CD1c-positive myeloid dendritic cell (primary cell): Measurements from ENCODE around the gene CEL.
"Not testable (repeated sequence)": the region's sequence is repeated elsewhere in the genome, so short reads cannot be mapped to it uniquely, and the experiment has no call there.

ENCODE experiments used
- DNase-seq: peaks from one replicate; pipeline ENCODE4 v3.0.0-alpha.2; 2016; ENCODE audit errors: extremely low spot score

The CEL gene

GRCh38 chr9:133061764-133062145 is at the start of gene CEL:
TSS of gene CEL (plus strand) at chr9:133061981. CDS start at chr9:133062003, 22 bp downstream.
- not testable (repeated sequence) for DNase-seq

DNA sequence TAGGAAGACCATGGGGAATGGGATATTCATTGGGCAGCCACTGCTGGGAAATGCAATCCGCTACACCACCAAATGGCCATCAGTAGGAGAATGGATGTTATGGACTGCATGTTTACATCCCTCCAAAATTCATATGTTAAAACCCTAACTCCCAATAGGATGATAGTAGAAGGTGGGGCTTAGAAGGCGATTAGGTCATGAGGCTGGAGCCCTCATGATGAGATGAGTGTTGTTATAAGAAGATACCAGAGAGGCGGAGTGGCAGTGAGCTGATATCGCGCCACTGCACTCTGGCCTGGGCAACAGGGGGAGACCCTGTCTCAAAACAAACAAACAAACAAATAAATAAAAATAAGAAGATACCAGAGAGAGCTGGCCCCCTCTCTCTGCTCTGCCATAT is 47.1 kb upstream of the CEL start:
- DNase-seq = no peak

DNA sequence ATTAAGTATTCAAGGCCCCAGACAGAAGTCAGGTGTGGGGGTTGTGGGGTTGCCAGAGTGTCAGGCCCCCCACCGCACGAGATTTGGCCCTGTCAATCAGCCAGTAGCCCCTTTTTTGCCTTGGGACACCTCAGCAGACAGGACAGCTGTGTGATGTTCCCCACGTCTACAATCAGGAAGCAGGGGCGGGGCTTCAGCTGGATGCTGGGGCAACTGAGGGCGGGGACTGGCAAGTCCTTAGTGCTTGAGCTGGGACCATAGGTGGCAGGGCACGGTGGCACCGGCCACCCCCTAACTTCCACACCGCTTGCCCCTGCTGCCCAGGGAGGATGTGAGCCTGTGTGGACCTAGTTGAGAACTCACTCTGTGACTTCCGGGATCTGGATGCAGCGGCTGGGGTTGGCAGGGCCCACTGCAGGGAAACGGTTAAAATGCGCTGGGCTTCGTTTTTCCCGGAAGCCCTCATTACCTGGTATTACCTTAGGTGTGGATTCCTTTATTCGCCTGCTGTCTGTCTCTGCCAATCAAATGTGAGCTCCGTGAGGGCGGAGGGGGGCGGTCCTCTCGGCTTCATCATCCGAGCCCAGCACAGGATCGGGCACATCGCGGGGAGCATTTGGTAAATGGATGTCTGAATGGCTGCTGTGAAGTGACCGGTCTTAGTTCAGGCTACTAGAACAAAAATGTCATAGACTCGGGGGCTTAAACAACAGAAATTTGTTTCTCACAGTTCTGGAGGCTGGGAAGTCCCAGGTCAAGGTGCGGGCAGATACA is 38.5 kb upstream of the CEL start:
- DNase-seq = peak; percentile 53

GRCh38 chr9:133026426-133026825 is 35.4 kb upstream of the CEL start:
- no peak for DNase-seq

- DNase-seq = no peak
Observed at GRCh38 chr9:133027134-133027533, 34.6 kb upstream of the CEL start.

- DNase-seq = no peak
Observed at GRCh38 chr9:133028221-133028620, 33.6 kb upstream of the CEL start.

DNA sequence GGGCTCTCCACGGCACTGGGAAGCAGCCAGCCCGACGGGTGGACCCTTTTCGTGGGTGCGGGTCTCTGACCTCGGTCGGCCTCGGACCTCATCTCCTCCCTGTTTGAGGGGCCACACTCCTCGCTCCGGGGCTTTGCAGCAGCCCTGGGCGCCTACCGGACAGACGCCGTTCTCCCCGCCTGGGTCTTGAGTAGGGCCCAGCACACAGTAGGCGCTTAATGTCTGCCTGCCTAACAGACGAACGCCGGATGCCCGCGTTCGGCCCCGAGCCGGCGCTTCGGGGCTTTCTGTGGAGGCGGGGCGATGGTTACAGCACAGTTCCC is 31.8 kb upstream of the CEL start:
- DNase-seq = no peak

DNA sequence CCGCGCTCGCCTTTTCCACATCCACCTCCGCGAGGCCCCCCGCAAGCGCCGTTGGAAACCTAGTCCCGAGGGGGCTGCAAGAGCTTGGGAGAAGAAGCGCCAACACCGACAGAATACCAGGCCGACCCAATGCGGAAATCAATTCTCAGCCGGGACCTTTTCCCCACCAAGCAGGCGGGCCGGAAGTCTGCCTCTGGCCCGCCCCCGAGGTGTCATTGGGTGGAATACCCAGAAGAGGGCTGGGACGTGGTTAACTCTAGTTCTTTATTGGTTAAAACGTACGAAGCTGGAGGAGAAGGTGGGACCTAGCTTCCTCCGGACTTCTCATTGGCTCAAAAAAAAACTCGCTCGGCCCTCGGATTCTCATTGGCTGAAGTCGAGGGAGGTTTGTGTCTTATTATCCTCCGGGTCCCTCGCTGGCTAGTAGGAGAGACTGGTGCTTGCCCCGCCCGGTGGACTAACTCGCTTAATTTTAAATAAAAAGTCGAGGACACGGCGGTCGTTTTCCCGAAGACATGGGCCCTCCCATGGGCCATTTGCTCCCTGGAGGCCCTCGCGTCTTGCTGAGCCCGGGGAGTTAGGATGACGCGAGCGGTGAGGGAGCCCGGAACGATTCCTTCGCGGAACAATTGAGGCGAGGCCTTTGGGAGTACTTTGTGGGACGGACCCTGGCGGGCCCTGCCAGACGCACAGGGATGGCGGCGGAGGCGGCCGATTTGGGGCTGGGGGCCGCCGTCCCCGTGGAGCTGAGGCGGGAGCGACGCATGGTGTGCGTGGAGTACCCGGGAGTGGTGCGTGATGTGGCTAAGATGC is 31.3 kb upstream of the CEL start, which contains the start of gene GTF3C5:
GTF3C5 (plus strand) TSS at position 681 of the 813 bp plus-strand sequence; CDS start at position 696, 15 bp downstream.
- DNase-seq = peak; percentile 99

GRCh38 chr9:133031130-133031422 is 30.7 kb upstream of the CEL start:
- DNase-seq = no peak

DNA sequence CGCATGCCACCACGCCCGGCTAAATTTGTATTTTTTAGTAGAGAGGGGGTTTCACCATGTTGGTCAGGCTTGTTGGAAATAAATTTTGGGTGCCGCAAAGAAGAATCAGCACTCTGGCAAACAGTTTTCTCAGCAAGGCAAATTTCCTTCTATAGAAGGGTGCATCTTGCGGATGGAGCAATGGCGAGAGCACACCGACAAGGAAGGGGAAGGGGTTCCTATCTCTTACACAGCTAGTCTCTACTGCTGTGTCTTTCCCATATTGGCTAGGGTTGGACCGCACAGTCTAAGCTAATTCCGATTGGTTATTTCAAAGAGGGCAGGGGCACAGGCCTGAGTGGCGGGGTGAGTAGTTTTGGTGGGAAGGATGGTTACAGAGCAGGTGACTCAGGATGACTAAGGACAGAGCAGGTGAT is 30.3 kb upstream of the CEL start:
- no peak for DNase-seq

GRCh38 chr9:133032171-133032570 is 29.6 kb upstream of the CEL start:
- DNase-seq = no peak

DNA sequence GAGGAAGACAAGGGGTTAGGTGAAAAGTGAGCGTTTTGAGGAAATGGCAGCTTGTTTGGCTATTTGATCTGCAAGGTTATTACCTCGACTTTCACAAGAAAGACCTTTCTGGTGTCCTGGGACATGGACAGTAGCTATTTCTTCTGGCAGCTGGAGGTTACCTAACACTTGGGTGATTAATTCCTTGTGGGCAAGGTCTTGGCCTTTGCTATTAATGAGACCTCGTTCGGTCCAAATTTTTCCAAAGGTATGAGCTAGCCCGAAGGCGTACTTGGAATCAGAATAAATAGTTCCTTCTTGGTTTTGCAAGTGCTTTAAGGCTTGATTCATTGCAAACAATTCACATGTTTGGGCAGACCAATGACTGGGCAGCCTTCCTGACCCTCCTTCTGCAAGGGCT is 26.1 kb upstream of the CEL start:
- DNase-seq = no peak

- DNase-seq = no peak
Observed at GRCh38 chr9:133037775-133038515, 23.8 kb upstream of the CEL start.

DNA sequence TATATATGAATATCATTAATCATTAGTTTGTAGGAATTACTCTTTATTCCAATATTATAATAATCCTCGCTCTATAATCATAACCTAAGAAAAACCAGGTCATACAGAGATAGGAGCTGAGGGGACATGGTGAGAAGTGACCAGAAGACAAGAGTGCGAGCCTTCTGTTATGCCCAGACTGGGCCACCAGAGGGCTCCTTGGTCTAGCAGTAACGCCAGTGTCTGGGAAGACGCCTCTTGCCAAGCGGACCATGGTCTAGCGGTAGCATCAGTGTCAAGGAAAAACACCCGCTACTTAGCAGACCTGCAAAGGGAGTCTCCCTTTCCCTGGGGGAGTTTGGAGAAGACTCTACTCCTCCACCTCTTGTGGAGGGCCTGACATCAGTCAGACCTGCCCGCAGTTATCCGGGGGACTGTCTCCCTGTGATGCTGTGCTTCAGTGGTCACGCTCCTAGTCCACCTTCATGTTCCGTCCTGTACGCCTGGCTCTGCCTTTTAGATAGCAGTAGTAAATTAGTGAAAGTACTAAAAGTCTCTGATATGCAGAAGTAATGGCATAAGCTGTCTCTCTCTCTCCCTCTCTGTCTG is 20.8 kb upstream of the CEL start:
- peak; percentile 35 for DNase-seq

- DNase-seq = no peak
Observed at GRCh38 chr9:133041958-133042357, 19.8 kb upstream of the CEL start.

GRCh38 chr9:133042676-133043075 is 19.1 kb upstream of the CEL start:
- no peak for DNase-seq

- DNase-seq = no peak
Observed at GRCh38 chr9:133043449-133044035, 18.2 kb upstream of the CEL start.

DNA sequence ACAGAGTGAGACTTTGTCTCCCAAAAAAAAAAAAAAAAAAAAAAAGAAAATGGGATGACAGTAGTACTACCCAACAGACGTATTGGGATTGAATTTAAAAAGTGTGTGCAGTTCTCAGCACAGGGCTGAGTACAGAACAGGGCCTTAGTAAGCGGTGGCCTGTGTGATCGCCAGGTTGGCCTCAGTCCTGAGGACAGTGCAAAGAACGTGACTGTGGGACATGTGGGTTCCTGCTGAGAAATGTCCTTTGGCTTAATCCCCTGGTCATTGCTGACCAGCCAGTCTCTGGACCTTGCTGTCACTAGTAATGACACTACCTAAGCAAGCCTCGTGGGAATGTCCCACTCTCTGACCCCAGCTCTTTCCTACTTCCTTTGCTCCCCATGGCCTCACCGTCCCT is 17.7 kb upstream of the CEL start:
- DNase-seq = no peak

GRCh38 chr9:133044661-133045060 is 17.1 kb upstream of the CEL start:
- DNase-seq = no peak

- DNase-seq = no peak
Observed at GRCh38 chr9:133045132-133045531, 16.6 kb upstream of the CEL start.

DNA sequence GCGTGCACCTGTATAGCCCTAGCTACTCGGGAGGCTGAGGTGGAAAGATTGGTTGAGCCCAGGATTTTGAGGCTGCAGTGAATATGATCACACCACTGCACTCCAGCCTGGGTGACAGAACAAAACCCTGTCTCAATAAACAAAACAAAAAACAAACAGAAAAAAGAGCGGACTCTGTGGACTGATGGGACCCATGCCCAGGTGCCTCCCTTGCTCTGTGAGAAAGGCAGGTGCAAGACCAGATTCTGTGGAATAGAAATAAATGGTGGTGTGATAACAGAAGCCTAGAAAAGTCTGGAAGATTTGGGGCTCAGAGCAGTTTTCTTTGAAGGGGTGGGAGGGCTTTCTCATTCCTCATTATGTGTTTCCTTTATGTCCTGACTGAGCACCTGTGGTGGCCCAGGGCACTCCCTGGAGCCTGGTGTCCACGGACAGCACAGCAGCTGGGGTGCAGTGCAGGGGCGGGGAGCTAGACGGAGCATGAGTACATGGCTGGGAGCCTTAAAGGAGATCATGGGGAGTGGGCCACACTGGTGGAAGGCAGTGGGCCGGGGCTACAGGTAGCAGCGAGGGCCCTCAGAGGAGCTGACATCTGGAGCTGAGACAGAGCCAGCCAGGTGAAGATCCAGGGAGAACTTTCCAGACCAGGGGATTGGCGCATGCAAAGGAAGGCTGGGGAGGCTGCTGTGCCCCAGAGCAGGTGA is 15.4 kb upstream of the CEL start:
- DNase-seq = no peak
